IPS DF 6.9 (cell line): Measurements from ENCODE around the gene ADAM33.

Experiments used
- DNase-seq: peaks from one replicate; pipeline ENCODE4 v3.0.0-alpha.2; 2013; ENCODE audit warnings: low read depth, low spot score
- H3K27ac ChIP-seq: one replicate; pipeline ENCODE4 v1.5.1; 2013; ENCODE audit warnings: low read length, control low read depth
- H3K27me3 ChIP-seq: 2 replicates; pipeline ENCODE4 v1.6.1; 2013; ENCODE audit warnings: mild to moderate bottlenecking, low read length; ENCODE audit not compliant: control insufficient read depth, insufficient read depth
- H3K36me3 ChIP-seq: 2 replicates; pipeline ENCODE4 v1.6.1; 2013; ENCODE audit warnings: low read length; ENCODE audit not compliant: control insufficient read depth, insufficient read depth
- H3K4me1 ChIP-seq: 2 replicates; pipeline ENCODE4 v1.6.1; 2013; ENCODE audit warnings: low read length; ENCODE audit not compliant: control insufficient read depth, insufficient read depth
- H3K4me3 ChIP-seq: 2 replicates; pipeline ENCODE4 v1.5.1; 2013; ENCODE audit warnings: mild to moderate bottlenecking, low read length
- H3K9me3 ChIP-seq: 2 replicates; pipeline ENCODE4 v1.6.1; 2013; ENCODE audit warnings: low read length, inconsistent platforms; ENCODE audit not compliant: control insufficient read depth, insufficient read depth
- WGBS: extraction: QIAGEN DNeasy Blood & Tissue Kit; methylation state at CpG from one replicate; pipeline ENCODE4 v1.1.7; 2013; ENCODE audit warnings: mixed read lengths, missing lambda C conversion rate; ENCODE audit not compliant: insufficient read length, insufficient coverage; 5-methylcytosine and 5-hydroxymethylcytosine counted together

ADAM33 gene

DNA sequence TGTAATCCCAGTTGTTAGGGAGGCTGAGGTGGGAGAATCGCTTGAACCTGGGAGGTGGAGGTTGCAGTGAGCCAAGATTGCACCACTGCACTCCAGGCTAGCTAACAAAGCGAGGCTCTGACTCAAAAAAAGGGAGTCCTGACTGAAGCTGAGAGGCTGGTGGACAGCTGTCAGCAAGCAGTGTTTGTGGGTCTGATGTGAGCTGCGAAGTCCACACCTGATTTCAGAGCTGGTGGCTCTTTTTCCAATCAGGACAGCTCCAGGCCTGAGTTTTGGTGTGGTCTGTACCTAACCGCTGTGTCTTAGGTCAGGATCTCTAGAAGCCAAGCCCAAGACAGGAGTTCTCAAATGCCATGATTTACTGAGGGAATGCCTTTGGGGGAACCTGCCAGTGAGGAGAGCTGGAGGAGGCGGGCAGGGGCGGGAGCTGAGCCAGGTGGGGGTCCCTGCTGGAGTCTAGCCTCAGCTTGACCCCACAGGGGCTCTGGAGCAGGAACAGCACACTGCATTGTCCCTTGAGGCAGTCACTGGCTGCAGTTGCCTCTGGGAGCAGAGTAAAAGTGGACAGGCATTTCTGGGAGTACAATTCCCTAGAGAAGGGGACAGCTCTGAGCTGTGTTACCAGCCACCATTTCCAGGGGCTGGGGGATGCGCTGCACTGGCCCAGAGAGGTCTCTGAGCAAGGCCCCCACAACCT is 23.6 kb downstream of the ADAM33 start:
- Histone ChIP-seq H3K36me3 (no peaks in the 10 kb centered on the region), H3K4me1 (peaks cover 4% of the 10 kb centered on the region), H3K4me3 (no peak overlapping the region), H3K27ac (no peak overlapping the region), H3K9me3 (no peaks in the 10 kb centered on the region), H3K27me3 (peaks cover 27% of the 10 kb centered on the region)
- DNase-seq = no peak
- no CpG with 5 or more reads among the region's 7 CpGs for WGBS

DNA sequence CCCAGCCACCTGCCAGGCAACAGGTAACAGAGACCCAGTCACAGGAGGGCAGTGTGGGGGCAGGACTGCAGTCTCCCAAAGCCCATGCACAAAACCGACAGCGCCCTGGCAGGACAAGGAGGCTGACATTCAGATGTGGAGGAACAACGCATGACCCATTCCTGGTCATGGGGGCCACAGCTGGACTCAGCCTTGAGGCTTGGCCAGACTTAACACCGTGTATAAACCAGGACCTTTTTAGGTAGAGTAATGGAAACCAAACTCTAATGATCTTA is 26.7 kb downstream of the ADAM33 start:
- peaks cover 3% of the 10 kb centered on the region for H3K4me1 ChIP-seq
- no peaks in the 10 kb centered on the region for H3K36me3 ChIP-seq
- no peaks in the 10 kb centered on the region for H3K9me3 ChIP-seq
- no peak overlapping the region for H3K27ac ChIP-seq
- peaks cover 3% of the 10 kb centered on the region for H3K27me3 ChIP-seq
- no CpG with 5 or more reads among the region's 4 CpGs for WGBS
- no peak overlapping the region for H3K4me3 ChIP-seq
- no peak for DNase-seq

DNA sequence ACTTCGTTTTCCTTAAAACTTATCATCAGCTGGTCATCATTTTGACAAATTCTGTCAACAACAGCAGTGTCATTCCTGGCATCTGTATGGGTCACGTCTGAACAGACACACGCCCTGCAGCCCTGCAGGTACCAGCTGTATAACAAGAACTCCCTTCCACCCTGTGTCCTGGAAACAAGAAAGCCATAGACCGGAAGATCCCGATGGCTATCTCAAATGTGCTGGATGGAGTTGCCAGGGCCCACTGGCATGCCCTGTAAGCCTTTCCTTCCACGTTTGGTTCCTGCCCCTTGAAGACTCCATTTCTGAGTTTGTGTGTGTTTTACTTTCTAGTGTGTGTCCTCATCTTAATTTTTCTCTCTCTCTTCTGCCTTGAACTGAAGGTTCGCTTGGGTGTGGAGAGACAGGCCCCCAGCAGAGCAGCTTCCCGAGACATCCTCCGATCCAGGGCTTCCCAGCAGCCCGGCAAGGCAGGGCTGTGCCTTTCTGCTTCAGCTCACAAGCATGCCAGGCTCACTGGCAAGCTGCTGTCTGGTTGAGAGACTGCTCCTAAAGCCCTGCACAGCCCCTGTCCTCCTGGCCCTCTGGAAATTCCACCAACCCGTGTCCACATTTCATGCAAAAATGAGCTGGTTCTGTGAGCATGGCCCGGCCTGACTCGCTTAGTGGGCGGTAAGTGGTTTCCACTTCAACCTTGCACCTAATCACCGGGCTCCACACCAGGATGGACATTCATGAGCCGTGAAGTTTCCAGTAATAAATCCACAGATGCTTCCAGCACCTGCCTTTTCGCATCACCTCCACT is 27.3 kb downstream of the ADAM33 start:
- H3K4me1 ChIP-seq = no peaks in the 10 kb centered on the region
- WGBS = no CpG with 5 or more reads among the region's 17 CpGs
- H3K9me3 ChIP-seq = no peaks in the 10 kb centered on the region
- DNase-seq = no peak
- no peak overlapping the region for H3K27ac ChIP-seq
- no peaks in the 10 kb centered on the region for H3K27me3 ChIP-seq
- H3K4me3 ChIP-seq = no peak overlapping the region
- no peaks in the 10 kb centered on the region for H3K36me3 ChIP-seq

DNA sequence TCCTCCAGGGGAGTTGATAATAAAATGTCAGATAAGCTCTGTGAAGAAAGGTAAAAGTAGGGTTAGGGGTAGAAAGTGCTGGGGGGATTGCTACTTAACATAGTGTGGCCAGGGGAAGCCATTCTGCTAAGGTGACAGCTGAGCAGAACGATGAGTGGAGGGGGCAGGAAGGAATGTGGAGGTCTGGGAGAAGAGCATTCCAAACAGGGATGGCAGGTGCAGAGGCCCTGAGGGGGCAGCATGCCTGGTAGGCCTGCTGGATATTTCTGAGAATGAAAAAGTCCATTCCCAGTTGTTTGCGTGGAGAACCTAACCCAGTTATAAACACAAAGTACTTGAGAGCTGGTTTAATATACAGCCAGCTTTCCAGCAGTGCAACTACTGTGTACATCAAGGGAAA is 27.9 kb downstream of the ADAM33 start:
- Histone ChIP-seq H3K4me3 (no peak overlapping the region), H3K9me3 (no peaks in the 10 kb centered on the region), H3K27me3 (no peaks in the 10 kb centered on the region), H3K36me3 (no peaks in the 10 kb centered on the region), H3K27ac (no peak overlapping the region), H3K4me1 (no peaks in the 10 kb centered on the region)
- WGBS = no CpG with 5 or more reads among the region's 2 CpGs
- no peak for DNase-seq

DNA sequence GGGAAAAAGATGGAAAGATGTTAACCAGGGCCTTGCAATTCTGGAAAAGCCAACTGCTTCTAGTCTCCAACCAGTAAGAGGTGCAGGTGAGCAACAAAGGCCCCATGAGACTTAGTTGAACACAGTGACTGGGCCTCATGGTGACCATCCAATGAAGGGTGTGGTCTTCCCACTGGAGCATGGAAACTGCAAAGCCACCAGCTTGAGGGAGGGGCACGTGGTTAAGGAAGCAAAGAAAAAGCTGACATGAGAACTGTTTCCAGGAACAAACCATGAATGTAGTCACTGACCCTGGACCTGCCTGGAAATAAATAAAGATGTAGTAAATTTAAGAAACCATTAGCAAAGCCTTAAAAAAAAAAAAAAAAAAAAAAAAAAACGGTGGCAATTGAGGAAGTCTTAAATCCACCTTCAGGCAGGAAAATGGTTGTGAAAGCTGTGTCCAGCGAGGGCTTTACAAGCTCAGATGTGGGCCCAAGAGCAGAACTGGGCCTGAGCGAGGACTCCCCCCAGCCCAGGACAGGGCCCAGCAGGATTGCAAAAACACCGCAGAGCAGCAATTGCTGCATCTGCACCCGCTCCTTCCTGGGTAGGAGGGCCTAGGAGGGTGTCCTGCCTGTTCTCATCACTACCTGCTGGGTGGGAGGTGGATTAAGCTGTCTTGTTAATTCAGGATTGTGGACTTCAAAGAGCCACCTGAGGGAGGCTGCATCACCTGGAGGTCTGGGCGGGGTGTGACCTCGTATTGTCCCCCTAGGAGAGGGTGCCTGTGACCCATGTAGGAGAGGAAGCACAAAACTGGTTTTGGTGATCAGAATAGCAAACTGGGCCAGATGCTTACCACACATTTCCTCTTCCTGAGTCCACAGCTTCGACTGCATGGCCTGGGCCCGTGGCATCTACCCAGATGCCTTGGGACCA is 28.9 kb downstream of the ADAM33 start:
- WGBS = no CpG with 5 or more reads among the region's 10 CpGs
- no peak overlapping the region for H3K4me3 ChIP-seq
- no peaks in the 10 kb centered on the region for H3K9me3 ChIP-seq
- no peaks in the 10 kb centered on the region for H3K36me3 ChIP-seq
- H3K4me1 ChIP-seq = no peaks in the 10 kb centered on the region
- no peak overlapping the region for H3K27ac ChIP-seq
- H3K27me3 ChIP-seq = no peaks in the 10 kb centered on the region
- no peak for DNase-seq

DNA sequence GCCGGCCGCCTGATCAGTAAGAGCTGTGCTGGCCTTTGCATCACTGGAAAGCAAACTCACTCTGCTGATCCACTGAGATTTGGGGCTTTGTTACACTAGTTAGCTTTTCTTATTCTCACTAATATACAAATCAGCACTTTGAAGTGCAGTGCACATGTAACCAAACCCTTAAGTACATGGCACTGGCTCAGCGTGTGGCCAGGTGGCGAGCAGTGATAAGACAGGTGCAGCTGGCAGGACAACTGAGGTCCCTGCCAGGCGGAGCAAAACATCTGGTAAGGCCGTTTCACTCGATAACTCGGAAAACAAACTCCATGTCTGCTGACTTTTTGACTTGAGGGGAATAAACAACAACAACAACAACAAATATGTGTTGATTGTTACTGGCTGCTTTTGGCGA is 29.6 kb downstream of the ADAM33 start:
- H3K4me3 ChIP-seq = no peak overlapping the region
- H3K27me3 ChIP-seq = no peaks in the 10 kb centered on the region
- no peak for DNase-seq
- no peak overlapping the region for H3K27ac ChIP-seq
- no peaks in the 10 kb centered on the region for H3K36me3 ChIP-seq
- no CpG with 5 or more reads among the region's 9 CpGs for WGBS
- H3K4me1 ChIP-seq = no peaks in the 10 kb centered on the region
- H3K9me3 ChIP-seq = no peaks in the 10 kb centered on the region

DNA sequence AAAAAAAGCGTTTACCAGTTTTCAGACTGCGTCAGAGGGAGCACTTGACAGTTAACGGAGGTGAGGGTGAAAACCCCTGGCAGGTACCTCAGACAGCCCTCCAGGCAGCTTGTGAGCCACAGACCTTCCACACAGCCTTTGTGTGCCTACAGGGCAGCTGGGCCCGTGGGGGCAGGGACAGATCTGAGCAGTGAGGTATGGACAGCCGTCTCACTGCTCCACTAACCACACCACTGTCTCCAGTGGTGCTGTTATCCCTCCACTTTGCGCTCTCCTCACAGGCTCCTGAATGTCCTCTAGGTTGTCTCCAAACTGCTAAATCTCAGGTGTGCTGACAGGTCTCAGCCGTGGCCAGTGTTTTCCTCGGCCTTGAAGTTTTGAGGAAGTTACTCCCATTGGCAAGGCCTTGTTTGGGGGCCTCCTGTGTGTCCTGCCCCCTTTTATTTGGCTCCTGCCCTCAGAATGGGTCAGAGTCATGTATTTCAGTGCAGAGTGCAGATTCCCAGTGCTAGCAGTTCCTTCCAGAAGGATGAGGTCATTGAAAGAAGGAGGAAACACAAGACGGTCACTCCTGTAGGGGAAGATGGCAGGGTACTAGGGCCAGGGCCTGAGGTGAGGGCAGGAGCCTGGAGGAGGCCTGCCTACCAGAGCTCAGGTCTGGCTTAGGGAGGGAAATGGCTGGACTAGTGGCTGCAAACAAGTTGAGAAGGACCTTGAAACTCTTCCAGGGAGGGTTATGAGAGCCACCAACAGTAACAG is 30.4 kb downstream of the ADAM33 start:
- DNase-seq = no peak
- Histone ChIP-seq H3K27ac (no peak overlapping the region), H3K27me3 (no peaks in the 10 kb centered on the region), H3K4me1 (no peaks in the 10 kb centered on the region), H3K9me3 (no peaks in the 10 kb centered on the region), H3K36me3 (no peaks in the 10 kb centered on the region), H3K4me3 (no peak overlapping the region)
- WGBS = no CpG with 5 or more reads among the region's 9 CpGs

DNA sequence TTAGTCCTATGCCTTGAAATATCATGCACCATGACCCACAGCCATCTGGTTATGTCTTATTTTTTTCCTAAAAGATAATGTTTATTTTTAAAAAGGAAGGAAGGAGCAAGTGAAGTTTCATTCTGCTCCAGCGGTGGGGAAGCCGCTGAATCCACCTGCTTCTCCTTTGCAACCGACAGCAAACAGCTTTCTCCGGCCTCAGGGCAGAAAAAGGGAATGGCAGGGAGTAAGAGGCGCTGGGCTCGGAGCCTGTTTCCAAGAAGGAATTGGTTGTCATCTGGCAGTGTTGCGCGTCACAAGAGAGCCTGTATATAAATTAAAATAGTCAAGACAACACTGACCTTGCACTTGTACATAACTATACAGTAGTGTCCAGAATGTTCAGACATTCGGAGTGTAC is 32.9 kb downstream of the ADAM33 start:
- Histone ChIP-seq H3K4me3 (no peak overlapping the region), H3K4me1 (no peaks in the 10 kb centered on the region; the same call in 1 of the 2 replicates), H3K9me3 (no peaks in the 10 kb centered on the region), H3K27ac (no peak overlapping the region), H3K36me3 (0 out of 2 replicates have a peak, but pooled peaks cover 3% of the 10 kb centered on the region), H3K27me3 (no peaks in the 10 kb centered on the region)
- no peak for DNase-seq
- WGBS = no CpG with 5 or more reads among the region's 9 CpGs

DNA sequence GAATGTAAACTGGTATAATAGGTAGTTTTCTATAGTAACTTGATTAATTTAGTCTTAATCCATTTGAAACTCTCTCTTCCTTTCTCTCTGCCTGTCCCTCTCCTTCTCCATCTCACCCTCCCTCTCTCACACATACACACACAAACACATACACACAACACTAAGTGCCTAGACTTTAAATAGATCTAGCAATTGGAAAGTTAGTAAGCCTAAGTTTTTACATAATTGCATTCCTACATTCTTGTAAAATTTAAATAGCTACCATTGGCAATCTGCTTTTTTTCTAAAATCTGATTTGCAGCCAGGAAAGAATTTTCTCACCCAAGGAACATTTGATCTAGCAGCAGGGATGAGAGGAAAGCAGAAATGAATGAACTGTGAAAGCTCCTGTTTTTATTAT is 34.3 kb downstream of the ADAM33 start:
- H3K4me3 ChIP-seq = no peak overlapping the region
- 0 out of 2 replicates have a peak, but pooled peaks cover 3% of the 10 kb centered on the region for H3K36me3 ChIP-seq
- H3K4me1 ChIP-seq = no peaks in the 10 kb centered on the region; the same call in 1 of the 2 replicates
- no peak overlapping the region for H3K27ac ChIP-seq
- H3K27me3 ChIP-seq = no peaks in the 10 kb centered on the region
- DNase-seq = no peak
- no peaks in the 10 kb centered on the region for H3K9me3 ChIP-seq

DNA sequence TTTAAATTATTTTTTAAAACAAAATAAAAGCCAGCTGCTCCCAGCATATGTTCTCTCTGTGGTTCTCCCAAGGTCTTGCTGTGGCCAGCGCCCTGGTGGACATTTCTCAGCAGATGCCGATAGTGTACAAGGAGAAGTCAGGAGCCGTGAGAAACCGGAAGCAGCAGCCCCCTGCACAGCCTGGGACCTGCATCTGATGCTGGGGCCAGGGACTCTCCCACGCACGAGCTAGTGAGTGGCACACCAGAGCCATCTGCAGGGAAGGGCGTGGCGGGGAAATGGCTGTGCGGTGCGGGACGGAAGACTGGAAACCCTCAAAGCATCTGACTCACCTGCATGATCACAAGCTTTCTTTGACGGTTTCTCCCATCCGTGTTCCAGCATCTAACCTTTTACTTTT is 35.2 kb downstream of the ADAM33 start:
- Histone ChIP-seq H3K36me3 (0 out of 2 replicates have a peak, but pooled peaks cover 3% of the 10 kb centered on the region), H3K4me3 (no peak overlapping the region), H3K27ac (no peak overlapping the region), H3K27me3 (no peaks in the 10 kb centered on the region), H3K4me1 (no peaks in the 10 kb centered on the region; the same call in 1 of the 2 replicates), H3K9me3 (no peaks in the 10 kb centered on the region)
- WGBS = no CpG with 5 or more reads among the region's 13 CpGs
- no peak for DNase-seq
